Mesothelial cell of epicardium (in vitro differentiated cells): ENCODE data around the gene MSANTD2. TPM values are rescaled to one million over a fixed set of nuclear protein-coding genes. Genes with fewer than 3 reads are reported as not detected.

Experiments
- DNase-seq, 2 experiments: peaks; one replicate each; pipeline ENCODE4 v3.0.0; 2021; ENCODE audit warnings: low spot score in 2 of 2; ENCODE audit not compliant: unreplicated experiment in 2 of 2
- H3K27ac Mint-ChIP-seq: 2 replicates; pipeline ENCODE4 v1.8.0; 2021; ENCODE audit warnings: mixed read lengths
- H3K27me3 Mint-ChIP-seq: 2 replicates; pipeline ENCODE4 v1.8.0; 2021; ENCODE audit warnings: low read depth, mixed read lengths
- H3K36me3 Mint-ChIP-seq: 2 replicates; pipeline ENCODE4 v1.8.0; 2021; ENCODE audit warnings: mixed read lengths
- H3K4me1 Mint-ChIP-seq: 2 replicates; pipeline ENCODE4 v1.8.0; 2021; ENCODE audit warnings: mixed read lengths
- H3K4me3 Mint-ChIP-seq: 2 replicates; pipeline ENCODE4 v1.8.0; 2021; ENCODE audit warnings: mild to moderate bottlenecking, moderate library complexity, mixed read lengths
- H3K9me3 Mint-ChIP-seq: 2 replicates; pipeline ENCODE4 v1.8.0; 2021; ENCODE audit warnings: mixed read lengths
- CTCF ChIP-seq: fragments of 200-600 bp; sonication (generic); IDR thresholded peaks from one replicate; pipeline ENCODE4 v1.5.0; 2021; ENCODE audit warnings: antibody characterized with exemption; ENCODE audit not compliant: unreplicated experiment
- total RNA-seq: library from RNA; stranded (reverse); gene quantifications from 3 replicates; pipeline ENCODE4 v1.2.1, GENCODE V29; 2021

Gene MSANTD2
- total RNA-seq, 1 donor from 2014 or later: 37.3 TPM

- no peaks in the 10 kb centered on the region for H3K9me3 Mint-ChIP-seq
- no peaks in the 10 kb centered on the region for H3K4me1 Mint-ChIP-seq
- H3K27ac Mint-ChIP-seq: no peak overlapping the region
- no peaks in the 10 kb centered on the region for H3K36me3 Mint-ChIP-seq
- TF ChIP-seq CTCF: no peak
- DNase-seq: no peak
- no peak overlapping the region for H3K4me3 Mint-ChIP-seq
- H3K27me3 Mint-ChIP-seq: peaks cover 81% of the 10 kb centered on the region
Measured at GRCh38 chr11:124817036-124817435, 16.8 kb upstream of the MSANTD2 start.

- H3K4me3 Mint-ChIP-seq: no peak overlapping the region
- H3K27ac Mint-ChIP-seq: no peak overlapping the region
- H3K36me3 Mint-ChIP-seq: no peaks in the 10 kb centered on the region
- H3K27me3 Mint-ChIP-seq: peaks cover 68% of the 10 kb centered on the region
- TF ChIP-seq CTCF: no peak
- no peak for DNase-seq
- H3K9me3 Mint-ChIP-seq: no peaks in the 10 kb centered on the region
- no peaks in the 10 kb centered on the region for H3K4me1 Mint-ChIP-seq
Measured at GRCh38 chr11:124814739-124815138, 14.5 kb upstream of the MSANTD2 start.

GRCh38 chr11:124812876-124813275 is 12.7 kb upstream of the MSANTD2 start:
- no peak for TF ChIP-seq CTCF
- DNase-seq: no peak
- Mint-ChIP-seq H3K27me3 (peaks cover 50% of the 10 kb centered on the region), H3K27ac (no peak overlapping the region), H3K36me3 (no peaks in the 10 kb centered on the region), H3K4me3 (no peak overlapping the region), H3K9me3 (no peaks in the 10 kb centered on the region), H3K4me1 (no peaks in the 10 kb centered on the region)

GRCh38 chr11:124811399-124812125 is 11.4 kb upstream of the MSANTD2 start:
- Mint-ChIP-seq H3K4me1 (no peaks in the 10 kb centered on the region), H3K27ac (no peak overlapping the region), H3K4me3 (no peak overlapping the region), H3K27me3 (peaks cover 42% of the 10 kb centered on the region), H3K9me3 (no peaks in the 10 kb centered on the region), H3K36me3 (peaks cover 3% of the 10 kb centered on the region)
- TF ChIP-seq CTCF: no peak
- DNase-seq: no peak

- Mint-ChIP-seq H3K36me3 (peaks cover 7% of the 10 kb centered on the region), H3K9me3 (no peaks in the 10 kb centered on the region), H3K27ac (no peak overlapping the region), H3K4me1 (no peaks in the 10 kb centered on the region), H3K4me3 (no peak overlapping the region), H3K27me3 (peaks cover 16% of the 10 kb centered on the region)
- no peak for TF ChIP-seq CTCF
- DNase-seq: no peak
Measured at GRCh38 chr11:124807660-124808270, 7.6 kb upstream of the MSANTD2 start.
